K562 (cell line): ENCODE measurements around the gene PLXNA2. TPM values are rescaled to one million over a fixed set of nuclear protein-coding genes. Genes with fewer than 3 reads are reported as not detected.

Experiments used
- ATAC-seq: fragments of 200-7000 bp; cut with Tn5 transposase; 3 replicates; pipeline ENCODE4 v1.9.1; 2020; ENCODE audit warnings: moderate library complexity
- BruUV-seq: library from RNA; stranded (reverse); fragments of 400-500 nt; replicated peaks from 2 replicates; lab custom pipeline; 2021; lab: Mats Ljungman, UMichigan
- CTCF ChIA-PET: fragments of 300-600 bp; formaldehyde crosslinking; extraction: SDS; loops from one replicate; lab custom pipeline; 2021; ENCODE audit warnings: low intra/inter-chr PET ratio; lab: Yijun Ruan, JAX
- POLR2A ChIA-PET: fragments of 300-600, 350-650 bp; sonication (Branson Sonifier 250); formaldehyde crosslinking; extraction: SDS; loops from one replicate; lab custom pipeline; 2021; ENCODE audit warnings: antibody characterized with exemption, inconsistent platforms; lab: Yijun Ruan, JAX
- DNase-seq, 4 experiments: peaks; one replicate each; pipeline versions ENCODE4 v3.0.0 to v3.0.0-alpha.2; 2011 to 2018; ENCODE audit warnings: low spot score in 3 of 4, mixed read lengths in 3 of 4; ENCODE audit errors: extremely low read depth in 1 of 4
- FAIRE-seq: peaks from 2 replicates; lab custom pipeline; 2011; peaks lifted over from hg19 to GRCh38; lab: Jason Lieb, UNC
- H2AFZ ChIP-seq: 2 replicates; pipeline ENCODE4 v1.6.0; 2011; ENCODE audit warnings: low read depth, low read length, control low read depth, inconsistent platforms
- H3K27ac ChIP-seq: fragments of 200-600 bp; 3 replicates; pipeline ENCODE4 v1.8.0; 2011; ENCODE audit warnings: low read depth, mild to moderate bottlenecking, control low read depth, inconsistent platforms, low read length, moderate library complexity, mixed read lengths; ENCODE audit errors: extremely low read depth
- H3K27me3 ChIP-seq, 2 experiments: fragments of 300-600 bp in 1 of 2; 2 replicates in 1 of 2; 3 replicates in 1 of 2; pipeline versions ENCODE4 v1.6.0 to v1.8.0; 2011; ENCODE audit warnings: inconsistent platforms in 2 of 2, low read length in 2 of 2, mild to moderate bottlenecking in 1 of 2, mixed read lengths in 1 of 2, moderate library complexity in 1 of 2; ENCODE audit not compliant: control insufficient read depth in 2 of 2, insufficient read depth in 2 of 2
- H3K36me3 ChIP-seq: fragments of 300-600 bp; 3 replicates; pipeline ENCODE4 v1.8.0; 2011; ENCODE audit warnings: mild to moderate bottlenecking, low read length, inconsistent platforms; ENCODE audit not compliant: control insufficient read depth, insufficient read depth
- H3K4me1 ChIP-seq, 2 experiments: fragments of 200-600 bp in 1 of 2; replicated peaks in 1 of 2; 2 replicates in 1 of 2; 3 replicates in 1 of 2; pipeline versions ENCODE4 v1.5.1 to v1.8.0; 2011; ENCODE audit warnings: inconsistent platforms in 2 of 2, low read length in 2 of 2, mild to moderate bottlenecking in 1 of 2, mixed read lengths in 1 of 2, moderate library complexity in 1 of 2; ENCODE audit not compliant: control insufficient read depth in 2 of 2, insufficient read depth in 2 of 2
- H3K4me2 ChIP-seq: 2 replicates; pipeline ENCODE4 v1.6.1; 2011; ENCODE audit warnings: low read length, control low read depth, inconsistent platforms, mixed read lengths; ENCODE audit not compliant: insufficient read depth
- H3K4me3 ChIP-seq: fragments of 200-600 bp; sonication (generic), shearing (Covaris generic); 2 replicates; pipeline ENCODE4 v1.5.1; 2016; ENCODE audit warnings: control low read depth, inconsistent platforms
- H3K79me2 ChIP-seq: fragments of 200-600 bp; 3 replicates; pipeline ENCODE4 v1.8.0; 2011; ENCODE audit warnings: low read length, inconsistent platforms; ENCODE audit not compliant: control insufficient read depth, insufficient read depth
- H3K9ac ChIP-seq, 2 experiments: 2 replicates each; pipeline versions ENCODE4 v1.6.0 to v1.6.1; 2011; ENCODE audit warnings: low read depth in 2 of 2, low read length in 2 of 2, control low read depth in 1 of 2, inconsistent platforms in 1 of 2, mild to moderate bottlenecking in 1 of 2, mixed read lengths in 1 of 2; ENCODE audit not compliant: insufficient read depth in 1 of 2
- H3K9me1 ChIP-seq: one replicate; pipeline ENCODE4 v1.6.0; 2011; ENCODE audit warnings: inconsistent platforms, mild to moderate bottlenecking, low read length, moderate library complexity; ENCODE audit not compliant: control insufficient read depth, insufficient read depth
- H3K9me3 ChIP-seq: replicated peaks from 2 replicates; pipeline ENCODE4 v1.5.1; 2011; ENCODE audit warnings: low read depth, low read length, inconsistent platforms; ENCODE audit not compliant: control insufficient read depth, insufficient read depth
- H4K20me1 ChIP-seq: replicated peaks from 2 replicates; pipeline ENCODE4 v1.6.1; 2011; ENCODE audit warnings: low read length, inconsistent platforms, mixed read lengths; ENCODE audit not compliant: control insufficient read depth, insufficient read depth
- HDGF ChIP-seq: fragments of 450-650 bp; IDR thresholded peaks from 2 replicates; pipeline ENCODE4 v1.6.1; 2016
- MECOM ChIP-seq: fragments of 250-450 bp; sonication (Bioruptor Pico); IDR thresholded peaks from 2 replicates; pipeline ENCODE4 v1.8.0; 2022; ENCODE audit warnings: inconsistent platforms
- NONO ChIP-seq, 2 experiments: fragments of 200-400 bp in 1 of 2; fragments of 450-650 bp in 1 of 2; formaldehyde crosslinking in 1 of 2; IDR thresholded peaks; 2 replicates each; pipeline ENCODE4 v1.6.1; 2017; ENCODE audit warnings: low read depth in 2 of 2, mild to moderate bottlenecking in 2 of 2, moderate library complexity in 2 of 2, low read length in 1 of 2
- NR2F6 ChIP-seq: fragments of 450-650 bp; formaldehyde crosslinking; IDR thresholded peaks from 2 replicates; pipeline ENCODE4 v1.4.0; 2020; ENCODE audit warnings: mild to moderate bottlenecking
- NR3C1 ChIP-seq: sonication (generic); formaldehyde crosslinking; IDR thresholded peaks from 2 replicates; pipeline ENCODE4 v1.8.1; 2022; ENCODE audit warnings: missing genetic modification reagents
- OTX1 ChIP-seq: fragments of 450-650 bp; formaldehyde crosslinking; IDR thresholded peaks from 2 replicates; pipeline ENCODE4 v1.4.0; 2022; ENCODE audit warnings: mild to moderate bottlenecking
- PKNOX1 ChIP-seq: fragments of 450-650 bp; IDR thresholded peaks from 2 replicates; pipeline ENCODE4 v1.6.1; 2016
- RBBP5 ChIP-seq: fragments of 200-600 bp; sonication (generic); IDR thresholded peaks from 2 replicates; pipeline ENCODE4 v1.6.1; 2012; ENCODE audit warnings: borderline replicate concordance, mild to moderate bottlenecking, low read length, control low read depth, inconsistent platforms; ENCODE audit not compliant: insufficient read depth, poor library complexity, severe bottlenecking
- UBTF ChIP-seq, 2 experiments: IDR thresholded peaks; 2 replicates each; pipeline ENCODE4 v1.6.1; 2012; ENCODE audit warnings: improper control_type of control experiment in 2 of 2, low read depth in 2 of 2, low read length in 2 of 2, borderline replicate concordance in 1 of 2
- ZBTB7A ChIP-seq: IDR thresholded peaks from 2 replicates; pipeline ENCODE4 v1.6.1; 2011; ENCODE audit warnings: low read depth, mild to moderate bottlenecking, low read length, moderate library complexity, borderline replicate concordance; ENCODE audit not compliant: control insufficient read depth
- ZBTB9 ChIP-seq: fragments of 450-650 bp; formaldehyde crosslinking; IDR thresholded peaks from 2 replicates; pipeline ENCODE4 v1.4.0; 2020; ENCODE audit warnings: mild to moderate bottlenecking, moderate library complexity
- ZNF511 ChIP-seq: sonication (generic); formaldehyde crosslinking; IDR thresholded peaks from 2 replicates; pipeline ENCODE4 v1.8.0; 2022; ENCODE audit warnings: mild to moderate bottlenecking, missing genetic modification reagents
- WGBS: fragments of 100-300 bp; shearing (Covaris generic); methylation state at CpG from one replicate; pipeline ENCODE4 v1.1.6; 2016; ENCODE audit warnings: low coverage, mixed read lengths; ENCODE audit not compliant: insufficient coverage; ENCODE audit errors: missing lambda C conversion rate; 5-methylcytosine and 5-hydroxymethylcytosine counted together
- in situ Hi-C: fragments of 300-500 bp; cut with MboI; formaldehyde crosslinking; loops from 4 replicates; pipeline ENCODE4 v1.15.0; 2018; ENCODE audit warnings: inconsistent platforms, mixed read lengths
- intact Hi-C: fragments of 100-400 bp; cut with micrococcal nuclease; formaldehyde crosslinking; loops from 2 replicates; pipeline ENCODE4 v1.14.2; 2022
- polyA plus RNA-seq, 8 experiments: library from polyadenylated mRNA; depleted of rRNA in 4 of 8; stranded (reverse) in 5 of 8; unstranded in 3 of 8; fragments of >200 nt; fragmentation: Nextera tagmentation in 2 of 8; fragmentation: Illumina TruSeq in 1 of 8; extraction: Ambion mirVana in 2 of 8; extraction: Trizol in 1 of 8; gene quantifications; 2 replicates each; pipeline versions ENCODE4 v1.2.1 to v1.2.3, GENCODE V29; 2011 to 2014; ENCODE audit warnings: inconsistent platforms in 1 of 8, missing spikeins in 1 of 8
- total RNA-seq, 7 experiments: library from RNA; depleted of rRNA in 6 of 7; stranded (reverse); fragments of >200 nt in 6 of 7; fragmentation: Illumina TruSeq in 2 of 7; extraction: Trizol in 2 of 7; gene quantifications; 2 replicates each; pipeline versions ENCODE4 v1.2.1 to v1.2.3, GENCODE V29; 2011 to 2021; ENCODE audit warnings: low replicate concordance in 1 of 7

The PLXNA2 gene
- total and polyA plus RNA-seq, 9 of the 15 experiments (the other 6 are each of a cell fraction or from before 2014, with no cell fraction given): 0.01 to 1.3 (median 0.32) TPM

GRCh38 chr1:208245185-208245705 lies 1.1 kb upstream of the PLXNA2 start (continued):
- 0 out of 2 replicates have a peak, but pooled peaks have one; percentile 69 for TF ChIP-seq OTX1 (CRISPR knock-in tag)
- 0 out of 2 replicates have a peak, but pooled peaks have one; percentile 49 for TF ChIP-seq ZBTB9 (CRISPR knock-in tag)

GRCh38 chr1:208243527-208243966 lies 637 bp downstream of the PLXNA2 start:
- CTCF ChIA-PET: interaction anchor here (0.7 to 3.6 kb wide), 3 partner anchors 111 to 221 kb away, joined by 3 to 22 read pairs (median 3); no protein-coding TSS in a partner anchor
- Histone ChIP-seq H3K9me1 (no peaks in the 10 kb centered on the region), H3K4me2 (peak overlapping the region; percentile 53), H3K4me1 (peaks cover 10 to 31% of the 10 kb centered on the region in 2 experiments; a peak in 4 of 5 replicates), H3K9ac (peak overlapping the region in 1 of 2 experiments; percentile 88; a peak in 2 of 4 replicates), H3K9me3 (no peaks in the 10 kb centered on the region), H3K4me3 (peak overlapping the region; percentile 40), H2AFZ (peak overlapping the region; percentile 67), H3K27ac (no peak overlapping the region), H3K27me3 (peaks cover 16 to 39% of the 10 kb centered on the region in 2 experiments; a peak in 4 of 5 replicates), H3K36me3 (no peaks in the 10 kb centered on the region), H3K79me2 (no peaks in the 10 kb centered on the region), H4K20me1 (no peaks in the 10 kb centered on the region; the same call in 1 of the 2 replicates)
- DNase-seq: peak in 2 of 4 experiments; percentile 29 to 44
- in situ Hi-C loops (no loop called here), intact Hi-C loops (no loop called here)
- peak; percentile 40 for ATAC-seq
- FAIRE-seq: no peak
- WGBS: 1% methylated on average over 43 of the region's 54 CpGs
- POLR2A ChIA-PET: interaction anchor here (0.6 kb wide), 1 partner anchor 107 kb away, joined by 4 read pairs; no protein-coding TSS in a partner anchor
- no TSS peak for BruUV-seq
- TF ChIP-seq ZBTB7A (peak; percentile 44; the same call in 1 of the 2 replicates), RBBP5 (peak; percentile 42), HDGF (no peak), NR3C1 (CRISPR knock-in tag) (0 out of 2 replicates have a peak, but pooled peaks have one; percentile 23), MECOM (no peak), NR2F6 (CRISPR knock-in tag) (no peak), UBTF (IDR thresholded peaks at IDR 0.05; ENCODE audit: borderline replicate concordance in 1 of 2, low read depth in 2 of 2, low read length in 2 of 2) (peak; percentile 8 to 10; a peak in 1 of 4 replicates), PKNOX1 (no peak), NONO (IDR thresholded peaks at IDR 0.05; ENCODE audit: low read depth in 2 of 2, low read length in 1 of 2) (0 out of 4 replicates have a peak, but pooled peaks of 1 of the 2 experiments have one; percentile 23), ZNF511 (CRISPR knock-in tag) (no peak)
